Stomach (tissue), 9 donors: ENCODE measurements around the gene CENPO. TPM values are rescaled to one million over a fixed set of nuclear protein-coding genes. Genes with fewer than 3 reads are reported as not detected.

ENCODE experiments used
- DNase-seq, 2 donors: peaks; one replicate each; pipeline versions ENCODE4 v3.0.0 to v3.0.0-alpha.2; 2013 to 2019
- H3K27ac ChIP-seq, 5 donors: fragments of 200-600 bp in 4 of 5; sonication (generic) in 4 of 5; one replicate each; pipeline ENCODE4 v1.5.1; 2013 to 2019; ENCODE audit warnings: mild to moderate bottlenecking in 1 of 5, moderate library complexity in 1 of 5
- H3K27me3 ChIP-seq, 3 donors: fragments of 200-600 bp; sonication (generic); one replicate each; pipeline ENCODE4 v1.5.1; 2017 to 2019; ENCODE audit warnings: mixed run types in 1 of 3
- H3K36me3 ChIP-seq, 4 donors: fragments of 200-600 bp; sonication (generic); 1 replicate in 3 of 4; 2 replicates in 1 of 4; pipeline ENCODE4 v1.5.1; 2016 to 2019
- H3K4me1 ChIP-seq, 4 donors: fragments of 200-600 bp; sonication (generic); one replicate each; pipeline ENCODE4 v1.5.1; 2016 to 2019
- H3K4me3 ChIP-seq, 4 donors: fragments of 200-600 bp; sonication (generic) in 3 of 4; one replicate each; pipeline ENCODE4 v1.5.1; 2016 to 2019; ENCODE audit warnings: mild to moderate bottlenecking in 1 of 4
- H3K9me3 ChIP-seq, 4 donors: fragments of 200-600 bp; sonication (generic); one replicate each; pipeline ENCODE4 v1.5.1; 2016 to 2019
- EP300 ChIP-seq: sonication (generic); formaldehyde crosslinking; IDR thresholded peaks from one replicate; pipeline ENCODE4 v1.6.1; 2017; ENCODE audit warnings: antibody characterized with exemption
- POLR2A ChIP-seq, 4 donors: fragments of 450-650 bp; IDR thresholded peaks; one replicate each; pipeline ENCODE4 v1.6.1; 2016; ENCODE audit warnings: antibody characterized with exemption in 4 of 4, control low read depth in 2 of 4, mild to moderate bottlenecking in 1 of 4, moderate library complexity in 1 of 4
- POLR2AphosphoS5 ChIP-seq, 3 donors: sonication (generic); formaldehyde crosslinking; IDR thresholded peaks; one replicate each; pipeline ENCODE4 v1.6.1; 2016; ENCODE audit warnings: antibody characterized with exemption in 3 of 3
- WGBS, 5 donors: extraction: QIAGEN DNeasy Blood & Tissue Kit in 3 of 5; methylation state at CpG; one replicate each; pipeline versions ENCODE4 v1.1.5 to v1.1.7; 2013 to 2018; 5-methylcytosine and 5-hydroxymethylcytosine counted together
- intact Hi-C: fragments of 100-400 bp; cut with DNase I; formaldehyde crosslinking; loops from one replicate; pipeline ENCODE4 v1.15.1; 2023; ENCODE audit warnings: low total_unique reads
- polyA plus RNA-seq, 3 donors: library from polyadenylated mRNA; stranded (reverse); fragments of 200-250 nt; gene quantifications; one replicate each; pipeline ENCODE4 v1.2.3, GENCODE V29; 2013
- total RNA-seq, 5 donors: library from RNA; depleted of rRNA; stranded (reverse); fragments of >200 nt; gene quantifications; one replicate each; pipeline versions ENCODE4 v1.1.0 to v1.2.3, GENCODE V29; 2014 to 2016
- TF ChIP-seq, protein P1 (sequence below), 7 experiments: fragments of 450-650 bp in 4 of 7; fragments of 200-600 bp in 3 of 7; sonication (generic) in 3 of 7; IDR thresholded peaks; one replicate each; pipeline ENCODE4 v1.5.1; 2016 to 2019; ENCODE audit warnings: antibody characterized with exemption in 7 of 7, control low read depth in 2 of 7, mild to moderate bottlenecking in 1 of 7
- donor health status: healthy with polysubstance abuse.
- donor health status: Bipolar disorder and iron deficiency.
- donor health status: healthy.

CENPO gene
- total and polyA plus RNA-seq, 8 donors, result 1.3 to 70.0 (median 5.0) TPM

GRCh38 chr2:24822049-24822706 is 29.0 kb downstream of the CENPO start:
- Histone ChIP-seq H3K4me3 (no peak overlapping the region), H3K9me3 (no peaks in the 10 kb centered on the region), H3K27ac (no peak overlapping the region), H3K27me3 (no peaks in the 10 kb centered on the region), H3K4me1 (peaks cover under 1 to 3% (median 3%) of the 10 kb centered on the region in 4 donors), H3K36me3 (peaks cover 17 to 78% (median 58%) of the 10 kb centered on the region in 4 donors)
- no peak for TF ChIP-seq POLR2A (IDR thresholded peaks at IDR 0.05)
- no peak for TF ChIP-seq POLR2AphosphoS5 (IDR thresholded peaks at IDR 0.05)
- no peak for TF ChIP-seq EP300
- TF ChIP-seq, protein P1, sequence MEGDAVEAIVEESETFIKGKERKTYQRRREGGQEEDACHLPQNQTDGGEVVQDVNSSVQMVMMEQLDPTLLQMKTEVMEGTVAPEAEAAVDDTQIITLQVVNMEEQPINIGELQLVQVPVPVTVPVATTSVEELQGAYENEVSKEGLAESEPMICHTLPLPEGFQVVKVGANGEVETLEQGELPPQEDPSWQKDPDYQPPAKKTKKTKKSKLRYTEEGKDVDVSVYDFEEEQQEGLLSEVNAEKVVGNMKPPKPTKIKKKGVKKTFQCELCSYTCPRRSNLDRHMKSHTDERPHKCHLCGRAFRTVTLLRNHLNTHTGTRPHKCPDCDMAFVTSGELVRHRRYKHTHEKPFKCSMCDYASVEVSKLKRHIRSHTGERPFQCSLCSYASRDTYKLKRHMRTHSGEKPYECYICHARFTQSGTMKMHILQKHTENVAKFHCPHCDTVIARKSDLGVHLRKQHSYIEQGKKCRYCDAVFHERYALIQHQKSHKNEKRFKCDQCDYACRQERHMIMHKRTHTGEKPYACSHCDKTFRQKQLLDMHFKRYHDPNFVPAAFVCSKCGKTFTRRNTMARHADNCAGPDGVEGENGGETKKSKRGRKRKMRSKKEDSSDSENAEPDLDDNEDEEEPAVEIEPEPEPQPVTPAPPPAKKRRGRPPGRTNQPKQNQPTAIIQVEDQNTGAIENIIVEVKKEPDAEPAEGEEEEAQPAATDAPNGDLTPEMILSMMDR (IDR thresholded peaks at IDR 0.05), result no peak
- DNase-seq, result peak in 1 of 2 donors; percentile 10
- intact Hi-C loops, result no loop called here
- WGBS, 5 donors, result 83 to 89% (median 85%) methylated on average over 6 to 7 of the region's 7 CpGs

DNA sequence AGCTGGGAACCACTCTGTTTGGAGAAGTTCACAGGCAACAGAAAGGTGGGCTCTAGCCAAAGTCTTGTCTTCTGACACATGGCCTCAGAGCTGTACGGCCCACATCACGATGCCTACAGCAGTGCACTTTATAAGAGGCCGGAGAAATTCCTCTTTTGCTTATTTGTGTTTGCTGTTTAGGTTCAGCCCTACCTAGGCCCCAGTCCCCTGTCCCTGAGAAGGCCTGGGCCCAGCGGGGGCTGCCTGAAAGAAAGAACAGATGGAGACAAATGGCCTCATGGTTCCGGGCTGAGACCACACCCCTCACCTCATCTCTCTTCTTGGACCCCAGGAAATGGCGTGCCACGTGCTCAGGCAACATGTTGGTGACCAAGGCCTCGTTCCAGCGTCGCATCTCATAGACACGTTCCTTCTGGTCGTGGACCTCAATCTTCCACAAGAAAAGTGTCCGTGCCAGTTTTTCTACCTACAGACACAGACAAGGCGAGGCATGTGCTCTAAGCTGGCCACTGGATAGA is 30.9 kb downstream of the CENPO start:
- H3K36me3 ChIP-seq, result peaks cover 11 to 64% (median 48%) of the 10 kb centered on the region in 4 donors
- peak in 1 of 2 donors; percentile 14 for DNase-seq
- H3K27ac ChIP-seq, result no peak overlapping the region
- H3K4me1 ChIP-seq, result peaks cover 8 to 12% (median 10%) of the 10 kb centered on the region in 4 donors
- TF ChIP-seq POLR2AphosphoS5 (IDR thresholded peaks at IDR 0.05) (no peak), POLR2A (IDR thresholded peaks at IDR 0.05) (no peak), EP300 (no peak)
- TF ChIP-seq, protein P1 (IDR thresholded peaks at IDR 0.05), result no peak
- no peaks in the 10 kb centered on the region for H3K27me3 ChIP-seq
- intact Hi-C loops, result no loop called here
- H3K4me3 ChIP-seq, result no peak overlapping the region
- 89 to 96% (median 94%) methylated on average over 14 of the region's 14 CpGs for WGBS, 5 donors
- H3K9me3 ChIP-seq, result no peaks in the 10 kb centered on the region

- peaks cover under 1 to 53% (median 37%) of the 10 kb centered on the region in 4 donors for H3K36me3 ChIP-seq
- no peak overlapping the region for H3K27ac ChIP-seq
- TF ChIP-seq, protein P1 (IDR thresholded peaks at IDR 0.05), result peak in 3 of 7 experiments; percentile 22 to 44 (median 31)
- TF ChIP-seq POLR2AphosphoS5 (IDR thresholded peaks at IDR 0.05), result no peak
- DNase-seq, result peak in 1 of 2 donors; percentile 24
- WGBS, 5 donors, result 87 to 95% (median 88%) methylated on average over 14 to 16 of the region's 16 CpGs
- no peaks in the 10 kb centered on the region for H3K9me3 ChIP-seq
- peaks cover 8 to 12% (median 10%) of the 10 kb centered on the region in 4 donors for H3K4me1 ChIP-seq
- H3K27me3 ChIP-seq, result no peaks in the 10 kb centered on the region
- no peak overlapping the region for H3K4me3 ChIP-seq
- intact Hi-C loops, result loop anchor here (5.0 kb wide), 1 partner anchor 413 kb away; no protein-coding TSS in a partner anchor
Measured at GRCh38 chr2:24824966-24825882, 32.0 kb downstream of the CENPO start.
